Panc1 (cell line): ENCODE data around the gene ZNF32.

ENCODE experiments used
- POLR2AphosphoS5 ChIP-seq: IDR thresholded peaks from 2 replicates; pipeline ENCODE4 v1.6.1; 2012; ENCODE audit warnings: mild to moderate bottlenecking, low read depth, low read length, moderate library complexity
- SIN3A ChIP-seq: IDR thresholded peaks from 2 replicates; pipeline ENCODE4 v1.6.1; 2012; ENCODE audit warnings: low read depth, mild to moderate bottlenecking, low read length, moderate library complexity, borderline replicate concordance; ENCODE audit not compliant: insufficient read depth
- TF ChIP-seq, protein P1 (sequence below): fragments of 450-650 bp; IDR thresholded peaks from 2 replicates; pipeline ENCODE4 v1.5.1; 2017; ENCODE audit warnings: mild to moderate bottlenecking
- TF ChIP-seq, protein P2 (sequence below), 2 experiments: IDR thresholded peaks; 2 replicates each; pipeline ENCODE4 v1.6.1; 2011 to 2012; ENCODE audit warnings: low read depth in 2 of 2, control low read depth in 1 of 2, low read length in 1 of 2, mild to moderate bottlenecking in 1 of 2, moderate library complexity in 1 of 2; ENCODE audit not compliant: insufficient read depth in 1 of 2

- TF ChIP-seq, protein P1, sequence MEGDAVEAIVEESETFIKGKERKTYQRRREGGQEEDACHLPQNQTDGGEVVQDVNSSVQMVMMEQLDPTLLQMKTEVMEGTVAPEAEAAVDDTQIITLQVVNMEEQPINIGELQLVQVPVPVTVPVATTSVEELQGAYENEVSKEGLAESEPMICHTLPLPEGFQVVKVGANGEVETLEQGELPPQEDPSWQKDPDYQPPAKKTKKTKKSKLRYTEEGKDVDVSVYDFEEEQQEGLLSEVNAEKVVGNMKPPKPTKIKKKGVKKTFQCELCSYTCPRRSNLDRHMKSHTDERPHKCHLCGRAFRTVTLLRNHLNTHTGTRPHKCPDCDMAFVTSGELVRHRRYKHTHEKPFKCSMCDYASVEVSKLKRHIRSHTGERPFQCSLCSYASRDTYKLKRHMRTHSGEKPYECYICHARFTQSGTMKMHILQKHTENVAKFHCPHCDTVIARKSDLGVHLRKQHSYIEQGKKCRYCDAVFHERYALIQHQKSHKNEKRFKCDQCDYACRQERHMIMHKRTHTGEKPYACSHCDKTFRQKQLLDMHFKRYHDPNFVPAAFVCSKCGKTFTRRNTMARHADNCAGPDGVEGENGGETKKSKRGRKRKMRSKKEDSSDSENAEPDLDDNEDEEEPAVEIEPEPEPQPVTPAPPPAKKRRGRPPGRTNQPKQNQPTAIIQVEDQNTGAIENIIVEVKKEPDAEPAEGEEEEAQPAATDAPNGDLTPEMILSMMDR, result no peak
- no peak for TF ChIP-seq SIN3A
- TF ChIP-seq POLR2AphosphoS5, result no peak
- TF ChIP-seq, protein P2, sequence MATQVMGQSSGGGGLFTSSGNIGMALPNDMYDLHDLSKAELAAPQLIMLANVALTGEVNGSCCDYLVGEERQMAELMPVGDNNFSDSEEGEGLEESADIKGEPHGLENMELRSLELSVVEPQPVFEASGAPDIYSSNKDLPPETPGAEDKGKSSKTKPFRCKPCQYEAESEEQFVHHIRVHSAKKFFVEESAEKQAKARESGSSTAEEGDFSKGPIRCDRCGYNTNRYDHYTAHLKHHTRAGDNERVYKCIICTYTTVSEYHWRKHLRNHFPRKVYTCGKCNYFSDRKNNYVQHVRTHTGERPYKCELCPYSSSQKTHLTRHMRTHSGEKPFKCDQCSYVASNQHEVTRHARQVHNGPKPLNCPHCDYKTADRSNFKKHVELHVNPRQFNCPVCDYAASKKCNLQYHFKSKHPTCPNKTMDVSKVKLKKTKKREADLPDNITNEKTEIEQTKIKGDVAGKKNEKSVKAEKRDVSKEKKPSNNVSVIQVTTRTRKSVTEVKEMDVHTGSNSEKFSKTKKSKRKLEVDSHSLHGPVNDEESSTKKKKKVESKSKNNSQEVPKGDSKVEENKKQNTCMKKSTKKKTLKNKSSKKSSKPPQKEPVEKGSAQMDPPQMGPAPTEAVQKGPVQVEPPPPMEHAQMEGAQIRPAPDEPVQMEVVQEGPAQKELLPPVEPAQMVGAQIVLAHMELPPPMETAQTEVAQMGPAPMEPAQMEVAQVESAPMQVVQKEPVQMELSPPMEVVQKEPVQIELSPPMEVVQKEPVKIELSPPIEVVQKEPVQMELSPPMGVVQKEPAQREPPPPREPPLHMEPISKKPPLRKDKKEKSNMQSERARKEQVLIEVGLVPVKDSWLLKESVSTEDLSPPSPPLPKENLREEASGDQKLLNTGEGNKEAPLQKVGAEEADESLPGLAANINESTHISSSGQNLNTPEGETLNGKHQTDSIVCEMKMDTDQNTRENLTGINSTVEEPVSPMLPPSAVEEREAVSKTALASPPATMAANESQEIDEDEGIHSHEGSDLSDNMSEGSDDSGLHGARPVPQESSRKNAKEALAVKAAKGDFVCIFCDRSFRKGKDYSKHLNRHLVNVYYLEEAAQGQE (IDR thresholded peaks at IDR 0.05; ENCODE audit: insufficient read depth in 1 of 2, low read depth in 2 of 2, low read length in 1 of 2), result no peak
Observed at GRCh38 chr10:43623351-43623750, 25.3 kb downstream of the ZNF32 start.
